ENCODE results near the gene TAC3.

DNA sequence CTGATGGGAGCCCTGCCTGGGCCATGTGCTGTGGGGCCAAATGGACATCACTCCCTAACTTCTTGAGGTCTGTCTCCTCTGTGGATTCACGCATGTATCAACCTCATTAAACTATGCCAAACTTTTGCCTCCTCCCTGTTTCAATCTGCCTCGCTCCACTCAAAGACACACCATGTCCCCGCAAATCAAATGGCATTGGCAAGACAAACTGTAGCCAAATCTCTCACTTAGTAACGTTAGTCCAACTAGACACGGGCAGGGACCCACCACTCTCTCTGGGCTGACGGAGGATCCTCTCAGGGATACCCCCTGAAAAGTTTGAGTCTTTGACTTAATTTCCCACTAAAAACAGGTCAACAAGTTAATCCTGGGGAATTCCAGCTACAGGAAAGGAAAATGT, 18.0 kb downstream of the TAC3 start:
- TF ChIP-seq, protein P1, sequence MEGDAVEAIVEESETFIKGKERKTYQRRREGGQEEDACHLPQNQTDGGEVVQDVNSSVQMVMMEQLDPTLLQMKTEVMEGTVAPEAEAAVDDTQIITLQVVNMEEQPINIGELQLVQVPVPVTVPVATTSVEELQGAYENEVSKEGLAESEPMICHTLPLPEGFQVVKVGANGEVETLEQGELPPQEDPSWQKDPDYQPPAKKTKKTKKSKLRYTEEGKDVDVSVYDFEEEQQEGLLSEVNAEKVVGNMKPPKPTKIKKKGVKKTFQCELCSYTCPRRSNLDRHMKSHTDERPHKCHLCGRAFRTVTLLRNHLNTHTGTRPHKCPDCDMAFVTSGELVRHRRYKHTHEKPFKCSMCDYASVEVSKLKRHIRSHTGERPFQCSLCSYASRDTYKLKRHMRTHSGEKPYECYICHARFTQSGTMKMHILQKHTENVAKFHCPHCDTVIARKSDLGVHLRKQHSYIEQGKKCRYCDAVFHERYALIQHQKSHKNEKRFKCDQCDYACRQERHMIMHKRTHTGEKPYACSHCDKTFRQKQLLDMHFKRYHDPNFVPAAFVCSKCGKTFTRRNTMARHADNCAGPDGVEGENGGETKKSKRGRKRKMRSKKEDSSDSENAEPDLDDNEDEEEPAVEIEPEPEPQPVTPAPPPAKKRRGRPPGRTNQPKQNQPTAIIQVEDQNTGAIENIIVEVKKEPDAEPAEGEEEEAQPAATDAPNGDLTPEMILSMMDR (IDR thresholded peaks at IDR 0.05) = no peak
- no peak for TF ChIP-seq POLR2A (IDR thresholded peaks at IDR 0.05)

Data from right lobe of liver (tissue), 4 donors.